Stimulated activated CD4-positive, alpha-beta T cell treated with anti-CD3 and anti-CD28 coated beads, Interleukin-2, amount 100 ng/mL, for 48 hours (primary cell): ENCODE measurements around the gene STON1.

Experiments used
- DNase-seq, 2 donors: peaks; one replicate each; pipeline ENCODE4 v3.0.0-alpha.2; 2020

STON1 gene

GRCh38 chr2:48626047-48626446, 96.1 kb downstream of the STON1 start:
- no peak for DNase-seq

GRCh38 chr2:48633143-48633542, 103.2 kb downstream of the STON1 start:
- DNase-seq: no peak

GRCh38 chr2:48635786-48636185, 105.8 kb downstream of the STON1 start:
- no peak for DNase-seq

- no peak for DNase-seq
These were observed 108.3 kb downstream of the STON1 start for GRCh38 chr2:48638261-48638660.
